Hematopoietic multipotent progenitor cell treated with erythropoietin and hydrocortisone succinate and interleukin-3 and kit ligand, for 6 days (in vitro differentiated cells): ENCODE results near the gene SLC26A9.
"Not testable (repeated sequence)": the region's sequence is repeated elsewhere in the genome, so short reads cannot be mapped to it uniquely, and the experiment has no call there.

Source experiments
- DNase-seq: peaks from one replicate; pipeline ENCODE4 v3.0.0-alpha.2; 2015

Gene SLC26A9

DNA sequence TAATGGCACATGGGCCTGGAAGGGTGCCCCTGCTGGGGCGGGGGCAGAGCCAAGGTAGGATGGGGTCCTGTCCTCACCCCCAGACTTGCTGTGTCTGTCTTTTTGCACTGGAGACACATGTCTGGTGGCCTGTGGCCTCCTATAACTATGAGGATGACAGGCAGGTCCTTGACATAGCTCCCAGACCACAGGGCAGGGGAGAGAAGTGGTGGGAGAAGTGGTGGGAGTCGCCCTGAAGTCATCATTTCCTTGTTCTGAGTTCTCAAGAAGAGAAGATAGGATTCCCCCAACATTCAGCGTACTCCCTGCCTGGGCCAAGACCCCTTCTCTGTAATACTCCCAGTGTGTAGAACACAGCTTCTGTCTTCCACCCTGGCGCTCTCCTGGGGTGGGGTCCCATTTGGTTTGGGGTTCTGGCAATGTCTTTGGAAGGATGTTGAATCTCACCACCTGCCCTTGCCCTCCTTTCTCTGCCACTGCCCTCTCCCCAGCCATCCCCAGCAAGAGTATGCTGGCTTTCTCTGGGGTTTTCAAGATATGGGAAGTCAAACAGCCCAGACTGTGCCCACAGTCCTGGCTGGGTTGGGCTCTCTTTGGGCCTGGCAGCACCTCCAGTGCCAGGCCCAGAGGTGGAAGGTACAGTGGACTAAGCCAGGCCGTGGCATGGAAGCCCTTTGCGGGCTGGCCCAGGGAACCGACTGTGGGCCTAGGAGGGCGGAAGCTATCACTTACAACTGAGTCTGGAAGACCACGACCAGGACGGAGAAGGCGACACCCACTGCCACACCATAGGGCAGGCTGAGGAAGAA lies 19.4 kb downstream of the SLC26A9 start:
- no peak for DNase-seq

DNA sequence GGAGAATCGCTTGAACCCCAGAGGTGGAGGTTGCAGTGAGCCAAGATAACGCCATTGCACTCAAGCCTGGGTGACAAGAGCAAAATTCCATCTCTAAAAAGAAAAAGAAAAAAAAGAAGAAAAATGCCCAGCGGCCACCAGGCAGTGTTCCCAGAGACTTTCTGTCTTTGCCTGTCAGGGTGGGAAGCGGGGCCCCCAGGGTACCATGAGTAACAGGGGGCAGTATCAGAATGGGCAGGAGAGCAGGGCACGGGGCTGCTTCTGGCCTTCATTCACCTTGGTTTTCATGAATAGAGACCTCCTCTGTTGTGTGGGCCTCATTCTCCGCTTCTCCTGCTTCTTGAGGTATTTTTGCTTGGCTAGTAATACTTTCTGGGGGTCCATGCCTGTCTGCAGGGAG lies 20.4 kb downstream of the SLC26A9 start:
- DNase-seq: no peak

DNA sequence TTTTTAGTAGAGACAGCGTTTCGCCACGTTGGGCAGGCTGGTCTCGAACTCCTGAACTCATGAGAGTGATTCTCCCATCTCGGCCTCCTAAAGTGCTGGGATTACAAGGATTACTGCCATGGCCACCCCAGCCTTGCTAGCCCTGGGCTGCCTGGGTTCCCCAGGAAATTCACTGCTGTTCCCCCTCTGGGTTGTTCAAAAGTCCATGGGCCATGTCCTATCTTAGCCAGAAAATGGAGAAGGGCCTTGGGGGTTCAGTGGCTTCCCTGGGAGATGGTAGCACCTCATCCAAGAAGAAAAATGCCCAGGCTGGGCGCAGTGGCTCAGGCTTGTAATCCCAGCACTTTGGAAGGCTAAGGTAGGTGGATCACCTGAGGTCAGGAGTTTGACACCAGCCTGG lies 20.9 kb downstream of the SLC26A9 start:
- no peak for DNase-seq

DNA sequence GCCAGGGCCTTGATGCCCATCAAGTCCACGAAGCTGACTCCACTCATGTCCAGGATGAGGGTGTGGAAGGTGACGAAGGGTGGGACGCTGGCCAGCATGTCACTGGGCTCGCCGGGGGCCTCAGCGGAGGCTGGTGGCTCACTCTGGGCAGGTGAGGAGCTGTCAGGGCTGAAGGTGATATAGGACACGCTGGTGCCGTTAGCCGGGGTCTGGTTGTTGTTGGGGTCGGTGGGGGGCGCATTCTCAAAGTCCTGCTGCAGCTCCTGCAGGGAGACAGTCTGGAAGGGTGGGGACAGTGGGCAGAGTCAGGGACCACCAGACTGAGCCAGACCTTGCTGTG lies 21.7 kb downstream of the SLC26A9 start:
- no peak for DNase-seq

DNA sequence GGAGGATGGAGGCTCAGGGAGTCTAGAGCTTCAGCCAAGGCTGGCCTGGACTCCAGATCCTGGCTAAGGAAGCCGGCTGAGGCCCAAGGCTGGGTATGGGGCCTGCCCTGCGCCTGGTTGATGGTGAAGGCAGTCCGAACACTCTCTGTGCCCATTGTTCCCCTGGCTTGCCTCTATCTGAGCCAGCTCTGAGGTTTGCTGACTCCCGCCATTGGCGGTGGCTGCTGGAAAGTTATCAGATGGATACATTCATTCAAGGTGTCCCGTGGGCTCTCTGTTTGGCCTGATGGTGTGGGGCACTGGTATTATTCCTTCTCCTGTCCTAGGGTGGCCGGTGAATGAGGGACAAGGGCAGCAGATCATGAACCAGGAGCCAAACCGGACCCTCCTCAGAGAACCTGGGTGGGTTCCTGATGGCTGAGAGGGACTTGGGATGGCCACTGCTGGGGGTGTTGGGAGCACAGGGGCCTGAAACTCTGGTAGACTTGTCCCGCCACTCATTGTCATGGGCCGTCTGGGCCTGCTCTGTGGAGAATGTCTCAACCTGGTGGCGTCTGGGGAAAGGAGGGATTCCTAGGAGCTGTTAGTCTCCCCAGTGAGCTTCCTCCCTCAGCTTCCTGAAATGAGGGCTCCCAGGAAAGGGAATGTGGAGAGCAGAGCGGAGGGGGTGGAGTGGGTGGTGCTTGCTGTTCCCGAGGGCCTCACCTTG lies 22.2 kb downstream of the SLC26A9 start:
- DNase-seq: no peak

DNA sequence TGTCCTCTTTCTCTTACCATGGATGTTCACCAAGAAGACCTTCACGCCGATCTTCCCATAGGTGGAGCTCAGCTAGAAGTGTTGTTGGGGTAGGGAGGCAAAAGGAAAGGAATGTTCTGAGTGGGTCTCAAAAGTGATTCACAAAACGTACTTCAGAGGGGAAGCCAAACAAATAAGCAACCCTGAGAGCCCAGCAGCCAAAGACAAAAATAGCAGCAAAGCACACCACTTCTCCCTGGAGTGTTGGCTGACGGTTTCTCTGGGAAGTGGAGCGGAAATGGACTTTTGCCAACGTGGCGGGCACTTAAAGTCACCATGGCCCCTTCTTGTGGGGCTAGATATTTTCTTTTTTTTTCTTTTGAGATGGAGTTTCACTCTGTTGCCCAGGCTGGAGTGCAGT lies 23.1 kb downstream of the SLC26A9 start:
- DNase-seq: no peak

DNA sequence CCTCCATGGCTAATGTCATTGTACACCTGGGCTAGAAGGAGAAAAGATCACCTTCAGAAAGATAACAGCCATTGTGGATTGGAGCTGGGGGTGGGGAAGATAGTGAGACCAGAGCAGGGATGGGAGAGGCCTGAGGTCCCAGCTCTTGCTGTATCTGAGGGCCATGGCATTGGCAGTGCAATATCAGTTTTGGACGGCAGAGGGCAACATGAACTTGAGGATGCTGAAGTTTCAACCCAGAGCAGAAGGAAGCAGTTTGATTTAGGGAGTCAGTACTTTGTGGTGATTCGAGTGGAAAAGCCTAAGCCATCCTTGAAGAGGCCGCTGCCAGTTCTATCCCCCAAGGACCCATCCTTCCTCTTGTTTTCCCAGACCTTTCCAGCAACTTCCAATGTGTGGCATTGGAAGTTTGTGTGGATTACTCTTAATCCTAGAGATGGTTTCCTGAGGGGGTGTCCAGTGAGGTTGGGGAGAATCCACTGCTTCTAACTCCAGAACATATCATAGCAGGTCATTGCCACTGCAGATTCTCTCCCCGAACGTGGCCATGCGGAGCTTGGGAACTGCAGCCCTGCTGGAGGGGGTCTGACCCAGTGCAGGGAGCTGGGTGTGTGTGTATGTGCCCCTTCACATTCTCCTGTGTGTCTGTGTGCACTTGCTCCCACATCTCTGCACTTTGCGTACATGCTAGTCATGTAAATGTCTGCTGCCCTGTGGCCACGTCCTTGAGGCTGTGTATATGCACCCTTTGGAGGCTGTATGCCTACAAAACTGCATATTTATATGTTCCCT lies 24.1 kb downstream of the SLC26A9 start:
- peak; percentile 81 for DNase-seq

DNA sequence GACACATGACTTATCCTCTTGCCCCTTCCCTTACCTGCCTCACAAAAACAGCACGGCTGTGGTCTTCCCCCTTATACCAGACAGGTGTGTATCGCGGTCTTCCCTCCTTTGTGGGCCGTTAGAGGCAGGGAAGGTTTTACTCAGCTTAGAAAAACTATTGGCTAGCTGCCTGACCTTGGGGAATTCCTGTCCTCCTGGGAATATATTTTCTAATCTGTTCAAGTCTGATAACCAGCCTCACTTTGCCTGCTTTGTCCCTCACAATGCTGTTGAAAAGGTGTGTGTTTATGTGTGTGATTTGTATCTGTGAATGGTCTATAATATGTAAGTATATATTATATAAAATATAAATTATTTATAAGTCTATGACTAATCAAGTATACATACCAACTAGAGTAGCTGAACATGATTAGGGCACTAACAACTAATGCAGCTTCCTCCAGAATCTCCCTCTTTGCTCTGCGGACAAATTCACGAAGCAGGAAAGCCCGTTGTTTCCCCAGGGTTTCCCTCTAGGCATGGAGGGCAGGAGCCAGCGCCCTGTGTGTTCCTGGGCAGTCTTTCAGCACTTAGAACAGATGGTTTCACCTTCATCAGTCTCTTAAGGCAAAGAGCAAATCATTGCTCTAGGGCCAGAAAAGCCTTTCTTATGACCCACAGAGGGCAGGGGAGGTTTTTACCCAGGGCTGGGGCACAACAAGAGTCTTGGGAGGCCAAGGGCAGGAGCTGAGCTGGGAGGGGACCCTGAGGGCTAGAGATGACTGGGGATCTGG lies 25.6 kb downstream of the SLC26A9 start:
- no peak for DNase-seq

DNA sequence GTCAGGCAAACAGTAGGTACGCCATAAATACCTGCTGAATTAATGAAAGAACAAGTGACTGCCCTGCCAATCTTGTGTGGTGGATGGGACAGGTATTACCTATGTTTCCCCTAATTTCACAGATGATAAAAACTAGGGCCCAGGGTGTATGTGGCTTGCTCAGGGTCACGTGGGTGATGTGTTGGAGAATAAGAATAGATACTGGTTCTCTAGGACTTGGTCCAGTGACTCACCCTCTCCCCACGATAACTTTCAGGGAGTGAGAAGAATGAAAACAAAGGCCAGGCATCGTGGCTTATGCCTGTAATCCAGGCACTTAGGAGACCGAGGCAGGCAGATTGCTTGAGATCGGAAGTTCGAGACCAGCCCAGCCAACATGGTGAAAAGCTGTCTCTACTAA lies 26.7 kb downstream of the SLC26A9 start:
- DNase-seq: no peak

DNA sequence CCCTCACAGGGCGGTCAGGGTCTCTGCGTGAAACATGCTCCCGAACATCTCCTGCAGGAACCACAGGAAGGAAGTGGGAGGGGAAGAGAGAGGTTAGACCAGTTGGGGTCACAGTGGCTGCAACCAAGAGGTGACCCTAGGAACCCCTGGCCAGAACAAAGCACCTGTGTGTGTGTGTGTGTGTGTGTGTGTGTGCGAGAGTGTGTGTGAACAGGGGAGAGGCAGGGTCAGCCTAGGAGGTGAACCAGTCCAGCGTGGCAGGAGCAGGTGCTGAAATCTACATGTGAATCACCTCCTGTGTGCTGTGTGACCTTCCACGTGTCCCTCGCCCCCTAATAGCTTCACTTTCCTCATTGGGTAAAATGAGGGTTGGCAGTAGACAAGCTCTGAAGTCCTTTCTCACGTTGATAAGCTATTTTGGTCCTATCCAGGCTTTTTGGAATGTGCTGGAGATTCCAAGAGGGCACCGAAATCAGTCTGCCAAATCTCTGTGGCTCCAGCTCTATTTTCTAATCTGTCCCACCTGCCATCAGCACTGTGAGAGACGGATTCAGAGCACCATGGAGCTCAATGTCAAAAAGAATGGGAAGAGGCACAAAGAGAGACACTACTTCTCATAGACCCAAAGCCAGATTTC lies 27.8 kb downstream of the SLC26A9 start:
- DNase-seq: no peak

DNA sequence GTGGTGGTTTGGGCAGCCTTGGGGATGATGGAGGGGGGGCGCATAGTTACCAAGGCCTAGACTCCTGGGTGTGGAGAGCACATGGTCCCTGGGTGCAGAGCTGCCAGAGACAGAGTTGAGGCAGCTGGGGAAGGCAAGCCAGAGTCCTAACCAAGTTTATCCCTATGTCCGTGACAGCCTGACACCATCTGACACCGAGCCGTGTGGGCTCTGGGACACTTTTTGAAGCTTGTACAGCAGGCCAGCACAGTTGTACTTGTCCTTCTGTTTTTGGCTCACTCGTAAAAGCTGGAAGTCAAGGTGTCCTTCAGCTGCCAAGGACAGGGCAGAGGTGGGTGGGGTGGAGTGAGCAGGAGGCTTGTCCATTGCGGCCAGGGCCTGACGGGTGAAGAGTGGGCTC lies 28.5 kb downstream of the SLC26A9 start:
- DNase-seq: no peak

DNA sequence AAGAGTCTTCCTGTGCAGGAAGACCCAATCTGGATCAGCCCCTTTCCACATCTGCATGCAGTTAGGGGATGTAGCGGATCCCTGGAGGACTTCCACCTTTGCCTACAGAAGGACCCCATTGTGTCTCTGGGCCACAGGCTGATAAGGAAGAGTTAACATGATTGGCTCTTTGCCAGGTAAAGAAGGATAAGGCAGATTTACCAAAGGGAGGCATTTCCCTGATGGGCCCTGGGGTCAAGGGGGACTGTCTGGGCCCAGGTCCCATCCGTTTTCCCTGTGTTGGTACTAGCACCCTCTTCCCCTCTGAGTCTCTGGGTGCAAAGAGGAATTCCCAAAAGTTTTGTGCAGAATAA lies 29.1 kb downstream of the SLC26A9 start:
- DNase-seq: no peak

DNA sequence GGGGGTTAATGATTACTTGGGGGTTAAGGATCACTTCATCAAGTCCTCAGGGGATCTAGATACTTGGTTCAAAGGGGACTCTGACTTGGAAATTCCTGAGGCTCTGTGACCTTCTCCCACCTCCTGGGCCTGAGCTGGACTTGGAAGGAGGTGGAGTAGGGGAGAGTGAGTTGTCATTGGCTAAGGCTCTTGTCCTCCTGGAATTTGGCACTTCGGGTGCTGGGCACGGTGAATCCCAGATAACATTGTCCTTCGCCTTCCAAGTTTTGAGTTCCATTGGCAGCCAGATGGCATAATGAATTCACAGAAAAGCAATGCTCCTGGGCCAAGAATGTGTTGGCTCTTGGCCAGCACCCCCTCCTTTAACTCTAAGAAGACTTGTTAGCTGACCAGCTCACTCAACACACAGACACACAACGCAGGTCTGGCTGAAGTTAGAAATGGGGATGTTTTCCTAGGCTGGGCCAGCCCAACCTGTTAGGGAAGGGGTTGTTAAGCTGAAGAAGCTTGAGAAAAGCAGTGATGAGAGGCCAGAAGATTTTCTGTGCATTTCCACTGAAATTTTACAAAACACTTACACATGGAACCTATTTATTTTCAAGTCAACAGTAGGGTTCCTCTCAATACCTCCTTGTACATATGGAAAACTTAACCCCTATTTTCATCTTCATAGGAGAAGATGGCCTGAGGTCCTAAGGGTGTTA lies 29.7 kb downstream of the SLC26A9 start:
- no peak for DNase-seq

DNA sequence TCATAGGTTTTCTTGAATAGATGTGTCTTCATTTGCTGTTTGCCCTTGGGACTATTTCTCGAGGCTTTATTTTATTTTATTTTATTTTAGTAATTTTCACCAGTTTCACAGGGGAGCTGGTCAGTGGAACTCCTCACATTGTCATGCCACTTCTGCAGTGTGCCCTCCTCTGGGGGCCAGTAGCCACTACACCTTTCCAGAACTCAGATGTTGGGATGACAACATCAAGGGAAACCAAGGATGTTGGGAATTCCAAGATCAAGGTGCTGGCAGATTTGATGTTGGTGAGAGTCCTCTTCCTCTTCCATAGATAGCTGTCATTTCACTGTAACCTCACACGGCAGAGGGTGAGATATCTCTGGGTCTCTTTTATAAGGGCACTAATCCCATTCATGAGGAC lies 35.5 kb downstream of the SLC26A9 start:
- DNase-seq: peak; percentile 31

DNA sequence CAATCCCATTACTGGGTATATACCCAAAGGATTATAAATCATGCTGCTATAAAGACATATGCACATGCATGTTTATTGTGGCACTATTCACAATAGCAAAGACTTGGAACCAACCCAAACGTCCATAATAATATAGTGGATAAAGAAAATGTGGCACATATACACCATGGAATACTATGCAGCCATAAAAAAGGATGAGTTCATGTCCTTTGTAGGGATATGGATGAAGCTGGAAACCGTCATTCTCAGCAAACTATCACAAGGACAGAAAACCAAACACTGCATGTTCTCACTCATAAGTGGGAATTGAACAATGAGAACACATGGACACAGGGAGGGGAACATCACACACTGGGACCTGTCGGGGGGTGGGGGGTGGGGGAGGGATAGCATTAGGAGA lies 38.2 kb downstream of the SLC26A9 start:
- DNase-seq: not testable (repeated sequence)

DNA sequence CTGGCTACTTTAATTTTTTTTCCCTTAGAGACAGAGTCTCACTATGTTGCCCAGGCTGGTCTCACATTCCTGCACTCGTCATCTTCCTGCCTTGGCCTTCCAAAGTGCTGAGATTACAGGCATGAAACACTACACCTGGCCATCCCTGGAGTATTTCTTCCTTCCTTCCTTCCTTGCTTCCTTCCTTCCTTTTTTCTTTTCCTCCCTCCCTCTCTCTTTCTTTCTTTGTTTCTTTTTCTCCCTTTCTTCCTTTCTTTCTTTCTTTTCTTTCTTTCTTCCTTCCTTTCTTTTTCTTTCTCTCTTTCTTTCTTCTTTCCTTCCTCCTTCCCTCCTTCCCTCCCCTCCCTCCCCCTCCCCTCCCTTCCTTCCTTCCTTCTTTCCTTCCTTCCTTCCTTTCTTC lies 46.9 kb downstream of the SLC26A9 start:
- no peak for DNase-seq

DNA sequence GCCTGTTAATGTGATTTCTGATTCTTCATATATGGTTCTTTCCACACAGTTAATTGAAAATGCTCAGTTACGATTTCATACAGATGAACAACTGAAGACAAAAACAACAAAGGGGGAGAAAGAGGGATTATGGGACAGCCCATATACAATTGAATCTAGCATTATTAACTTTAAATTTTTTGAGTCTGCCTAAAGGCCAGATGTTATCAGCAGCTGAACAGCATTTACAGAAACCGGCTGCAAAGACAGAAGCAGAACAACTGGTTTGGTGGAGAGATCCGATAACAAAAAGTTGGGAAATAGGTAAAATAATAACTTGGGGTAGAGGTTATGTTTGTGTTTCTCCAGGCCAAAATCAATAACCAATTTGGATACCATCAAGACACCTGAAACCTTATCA lies 49.1 kb downstream of the SLC26A9 start:
- DNase-seq: not testable (repeated sequence)

DNA sequence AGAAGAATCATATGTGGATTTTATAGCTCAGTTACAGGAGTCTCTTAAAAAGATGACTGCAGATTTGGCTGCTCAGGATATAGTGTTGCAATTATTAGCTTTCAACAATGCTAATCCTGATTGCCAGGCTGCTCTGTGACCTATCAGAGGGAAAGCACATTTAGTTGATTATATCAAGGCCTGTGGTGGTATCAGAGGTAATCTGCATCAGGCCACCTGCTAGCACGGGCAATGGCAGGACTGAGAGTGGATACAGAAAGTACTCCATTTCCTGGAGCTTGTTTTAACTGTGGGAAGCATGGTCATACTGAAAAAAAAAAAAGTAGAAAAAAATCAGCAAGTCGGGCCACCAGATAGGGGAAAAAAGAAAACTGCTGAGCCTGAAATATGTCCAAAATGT lies 51.1 kb downstream of the SLC26A9 start:
- not testable (repeated sequence) for DNase-seq

DNA sequence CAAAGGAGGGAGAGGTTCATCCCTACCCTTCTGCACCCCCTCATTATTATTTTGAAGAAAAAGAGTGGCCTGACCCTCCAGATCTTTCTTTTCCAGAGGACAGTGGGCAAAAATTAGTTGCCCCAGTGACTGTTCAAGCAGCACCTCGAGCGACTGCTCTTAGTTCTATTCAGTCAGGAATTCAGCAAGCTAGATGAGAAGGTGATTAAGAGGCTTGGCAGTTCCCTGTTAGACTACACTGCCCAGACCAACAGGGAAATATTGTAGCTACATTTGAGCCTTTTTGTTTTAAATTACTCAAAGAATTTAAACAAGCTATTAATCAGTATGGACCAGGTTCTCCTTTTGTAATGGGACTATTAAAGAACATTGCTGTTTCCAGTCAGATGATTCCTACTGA lies 51.8 kb downstream of the SLC26A9 start:
- DNase-seq: not testable (repeated sequence)

DNA sequence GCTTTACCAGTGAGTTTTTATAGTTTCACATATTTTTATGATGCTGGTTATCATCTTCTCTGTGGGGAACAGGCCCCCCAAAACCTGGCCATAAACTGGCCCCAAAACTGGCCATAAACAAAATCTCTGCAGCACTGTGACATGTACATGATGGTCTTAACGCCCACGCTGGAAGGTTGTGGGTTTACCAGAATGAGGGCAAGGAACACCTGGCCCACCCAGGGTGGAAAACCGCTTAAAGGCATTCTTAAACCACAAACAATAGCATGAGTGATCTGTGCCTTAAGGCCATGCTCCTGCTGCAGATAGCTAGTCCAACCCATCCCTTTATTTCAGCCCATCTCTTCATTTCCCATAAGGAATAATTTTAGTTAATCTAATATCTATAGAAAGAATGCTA lies 52.6 kb downstream of the SLC26A9 start:
- DNase-seq: not testable (repeated sequence)

DNA sequence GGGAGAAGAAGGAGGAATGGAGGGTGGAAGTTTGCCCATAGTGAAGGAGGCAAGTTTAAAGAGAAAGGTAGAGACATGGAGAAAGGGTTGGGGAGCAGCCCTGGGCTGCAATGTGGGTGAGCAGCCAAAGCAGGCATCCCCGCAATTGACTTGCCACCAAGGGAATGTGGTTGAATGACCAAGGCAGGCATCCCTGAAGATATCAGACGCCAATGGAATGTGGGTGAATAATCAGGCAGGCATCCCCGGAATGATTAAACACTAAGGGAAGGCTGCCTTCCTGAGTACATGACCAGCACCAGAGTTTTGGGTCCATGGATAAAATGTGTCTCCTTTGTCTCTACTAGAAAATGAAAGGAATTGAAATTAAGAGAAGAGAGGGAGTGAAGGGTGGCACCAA lies 53.5 kb downstream of the SLC26A9 start:
- DNase-seq: not testable (repeated sequence)

DNA sequence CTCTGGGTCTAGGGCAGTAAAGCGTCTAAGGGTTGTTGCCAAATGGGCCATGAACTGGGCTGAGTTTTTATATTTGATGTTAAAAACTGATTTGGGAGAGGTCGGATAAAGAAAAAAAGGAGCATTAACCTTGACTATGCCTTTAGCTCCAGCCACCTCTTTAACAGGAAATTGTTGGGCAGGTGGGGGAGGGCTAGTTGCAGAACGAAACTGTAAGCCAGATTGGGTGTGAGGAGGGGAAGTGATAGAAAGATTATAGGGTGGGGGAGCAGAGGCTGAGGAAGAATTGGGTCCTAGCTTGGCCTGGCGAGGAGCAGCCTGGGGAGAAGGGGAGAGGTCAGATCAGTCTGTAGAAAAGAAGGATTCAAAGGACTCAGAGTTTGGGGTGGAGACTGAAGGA lies 54.2 kb downstream of the SLC26A9 start:
- DNase-seq: not testable (repeated sequence)
